Occipital lobe (tissue), 2 donors: ENCODE data around the gene SLC12A9. TPM values are rescaled to one million over a fixed set of nuclear protein-coding genes. Genes with fewer than 3 reads are reported as not detected.
"Not testable (repeated sequence)": the region's sequence is repeated elsewhere in the genome, so short reads cannot be mapped to it uniquely, and the experiment has no call there.

Experiments used
- DNase-seq: peaks from one replicate; lab custom pipeline; 2025; lab: John Stamatoyannopoulos, UW
- total RNA-seq: library from RNA; depleted of rRNA; stranded (reverse); fragments of >200 nt; gene quantifications from one replicate; pipeline ENCODE4 v1.2.3, GENCODE V29; 2014

The SLC12A9 gene
- total RNA-seq, 1 donor from 2014 or later = 30.1 TPM

DNA sequence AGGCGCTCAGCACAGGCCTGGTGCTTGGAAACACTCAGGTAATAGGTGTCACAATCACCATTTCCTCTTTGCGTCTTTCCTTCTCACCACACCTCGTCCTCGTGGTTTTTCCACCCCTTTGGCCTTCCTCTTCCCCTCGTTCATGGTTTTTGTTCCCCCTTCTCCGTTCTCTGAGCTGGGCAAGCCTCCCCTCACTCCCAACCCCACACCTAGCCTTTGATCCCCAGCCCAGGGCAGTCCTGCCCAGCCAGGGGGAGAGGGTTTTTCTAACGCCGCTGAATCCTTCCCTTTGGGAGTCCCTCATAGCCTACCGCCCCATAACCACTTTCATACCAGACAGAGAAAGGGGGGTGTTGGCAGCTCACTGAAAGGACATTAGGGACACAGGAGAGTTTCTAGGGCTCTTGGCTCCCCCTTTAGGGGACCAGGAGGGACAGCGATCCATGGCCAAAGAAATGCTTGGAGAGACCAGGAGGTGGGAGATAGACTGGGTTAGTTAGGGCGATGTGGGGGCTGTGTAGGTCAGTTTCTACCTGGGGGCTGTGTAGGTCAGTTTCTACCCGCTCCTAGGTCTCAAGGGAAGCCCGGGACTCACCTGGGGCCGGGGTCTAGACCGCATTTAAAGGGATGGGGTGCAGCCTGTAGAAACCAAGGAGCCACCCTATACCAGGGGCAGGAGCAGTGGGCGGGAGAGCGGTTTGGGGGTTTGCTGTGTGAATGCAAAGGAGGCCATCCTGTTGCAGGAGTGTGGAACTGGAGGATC, 26.6 kb upstream of the SLC12A9 start:
- no peak for DNase-seq

DNA sequence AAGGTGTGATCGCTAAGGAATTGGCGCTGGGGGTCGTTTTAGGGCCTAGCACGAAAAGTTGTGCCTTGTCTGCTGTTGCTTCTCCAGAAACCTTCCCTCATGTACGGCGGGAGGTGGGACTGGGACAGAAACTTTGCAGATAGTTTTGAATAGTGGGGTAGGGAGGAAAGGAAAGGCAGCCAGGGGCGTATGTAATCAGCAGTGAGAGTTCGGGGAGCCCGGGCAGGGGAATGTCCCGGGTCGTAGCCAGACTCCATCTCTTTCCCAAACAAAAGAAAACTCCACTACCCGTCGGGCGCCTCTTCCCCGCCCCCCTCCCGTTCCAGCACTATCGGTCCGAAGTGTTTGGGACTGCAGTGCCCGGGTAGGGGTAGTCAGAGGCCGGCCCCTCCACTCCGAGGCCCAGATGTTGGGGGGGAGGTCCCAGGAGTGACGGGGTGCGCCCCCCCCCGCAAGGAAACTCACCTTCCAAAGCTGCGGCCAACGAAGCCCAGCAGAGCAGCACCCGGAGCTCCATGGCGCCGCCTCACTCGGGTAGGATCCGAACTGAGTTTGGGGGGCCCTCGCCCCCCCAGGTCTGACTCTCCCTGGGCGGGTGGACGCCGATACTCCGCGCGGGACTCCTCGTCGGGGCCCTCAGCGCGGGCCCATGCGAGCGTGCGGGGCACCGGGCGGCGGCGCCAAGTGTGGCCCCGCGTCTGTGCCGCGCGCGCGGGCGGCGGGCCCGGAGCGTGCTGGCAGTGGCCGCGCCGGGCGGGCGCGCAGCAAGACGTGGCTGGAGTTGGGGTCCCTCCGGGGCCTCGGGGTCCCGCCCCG, 25.8 kb upstream of the SLC12A9 start:
- no peak for DNase-seq

DNA sequence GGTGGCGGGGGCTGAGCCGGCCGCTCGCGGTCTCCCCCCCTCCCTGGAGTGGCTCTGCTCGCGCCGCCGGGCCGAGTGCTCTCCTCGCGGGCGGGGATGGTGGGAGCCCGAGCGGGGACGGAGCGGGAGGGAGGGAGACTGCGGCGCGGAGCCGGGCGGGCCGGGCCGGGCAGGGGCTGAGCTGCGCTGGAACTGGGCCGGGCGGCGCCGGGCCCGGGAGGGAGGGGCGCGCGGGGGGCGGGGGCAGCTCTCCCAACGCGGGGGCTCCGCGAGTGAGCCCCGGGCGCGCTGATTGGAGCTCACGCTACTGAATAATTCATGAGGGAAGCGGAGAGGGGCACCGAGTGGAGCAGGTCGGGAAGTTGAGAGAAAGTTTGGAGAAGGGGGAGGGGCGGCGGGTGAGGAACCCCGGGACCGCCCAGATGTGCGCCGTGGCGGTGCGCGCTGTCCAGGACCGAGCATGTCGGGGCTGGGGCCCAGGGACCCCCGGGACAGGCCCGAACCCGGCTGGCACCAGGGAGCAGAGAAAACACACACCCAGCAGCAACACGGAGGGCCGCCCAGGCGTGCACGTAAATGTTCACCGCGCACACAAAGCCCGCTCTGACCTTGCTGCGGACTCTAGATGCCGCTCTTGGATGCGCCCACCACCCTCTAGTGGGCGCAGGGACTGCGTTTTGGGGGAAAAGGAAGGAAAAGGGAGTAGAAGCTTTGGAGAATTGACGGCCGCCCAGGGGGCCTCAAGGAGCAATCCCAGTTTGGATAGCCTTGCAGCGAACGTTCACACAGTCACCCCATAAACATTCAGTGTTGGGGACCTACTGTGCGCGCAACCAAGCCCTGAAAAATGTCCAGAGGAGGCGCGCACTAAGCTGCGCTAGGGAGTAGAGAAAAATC, 24.9 kb upstream of the SLC12A9 start, which contains the start of gene EPHB4:
TSS of gene EPHB4 (minus strand) at position 194 of the 897 bp plus-strand sequence. CDS start 493 bp downstream, outside the sequence.
- no peak for DNase-seq

DNA sequence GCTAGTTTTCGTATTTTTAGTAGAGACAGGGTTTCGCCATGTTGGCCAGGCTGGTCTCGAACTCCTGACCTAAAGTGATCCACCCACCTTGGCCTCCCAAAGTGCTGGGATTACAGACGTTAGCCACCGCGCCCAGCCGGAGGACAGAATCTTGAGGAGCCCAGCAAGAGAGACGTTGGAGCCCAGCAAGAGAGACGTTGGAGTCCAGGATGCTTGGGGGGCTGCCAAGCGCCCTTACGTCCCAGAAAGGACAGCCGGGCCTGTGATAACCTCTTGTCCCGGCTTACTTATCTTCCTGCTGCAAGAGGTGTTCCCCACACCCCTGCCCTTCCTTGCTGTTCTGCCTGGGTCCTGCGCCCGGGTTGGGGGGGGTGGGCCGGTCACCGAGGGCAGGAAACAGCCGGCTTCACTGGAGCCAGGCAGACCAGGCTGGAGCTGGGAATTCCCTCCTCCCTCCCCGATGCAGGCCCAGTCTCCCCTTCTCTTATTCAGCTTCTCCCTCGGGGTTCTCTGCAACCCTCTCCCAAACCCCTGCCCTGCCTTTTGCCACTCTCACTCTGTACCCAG, 23.3 kb upstream of the SLC12A9 start:
- no peak for DNase-seq

DNA sequence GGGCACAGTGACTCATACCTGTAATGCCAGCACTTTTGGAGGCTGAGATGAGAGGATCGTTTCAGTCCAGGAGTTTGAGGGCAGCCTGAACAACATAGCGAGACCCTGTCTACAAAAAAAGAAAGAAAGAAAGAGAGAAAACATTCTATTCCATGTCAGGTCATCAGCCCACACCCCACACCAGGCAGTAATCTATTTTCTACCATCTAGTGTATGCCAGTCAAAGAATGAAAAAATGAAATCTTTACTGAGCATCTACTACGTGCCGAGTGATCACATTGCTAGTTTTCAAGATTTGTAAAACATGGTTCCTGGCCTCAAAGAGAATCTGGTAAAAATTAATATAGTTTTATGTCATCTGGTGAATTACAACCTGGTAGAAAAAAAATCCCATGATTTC, 22.1 kb upstream of the SLC12A9 start:
- no peak for DNase-seq

DNA sequence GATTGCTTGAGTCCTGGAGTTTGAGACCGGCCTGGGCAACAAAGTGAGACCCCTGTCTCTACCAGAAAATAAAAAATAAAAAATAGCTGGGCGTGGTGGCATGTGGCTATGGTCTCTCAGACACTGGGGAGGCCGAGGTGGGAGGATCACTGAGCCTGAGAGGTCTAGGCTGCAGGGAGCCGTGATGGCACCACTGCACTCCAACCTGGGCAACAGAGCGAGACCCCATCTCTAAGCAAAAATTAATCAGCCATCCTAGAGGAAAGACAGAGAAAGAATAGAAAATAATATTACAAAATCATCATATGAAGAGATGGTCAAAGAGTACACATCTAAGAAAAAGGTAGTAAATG, 20.3 kb upstream of the SLC12A9 start:
- no peak for DNase-seq

DNA sequence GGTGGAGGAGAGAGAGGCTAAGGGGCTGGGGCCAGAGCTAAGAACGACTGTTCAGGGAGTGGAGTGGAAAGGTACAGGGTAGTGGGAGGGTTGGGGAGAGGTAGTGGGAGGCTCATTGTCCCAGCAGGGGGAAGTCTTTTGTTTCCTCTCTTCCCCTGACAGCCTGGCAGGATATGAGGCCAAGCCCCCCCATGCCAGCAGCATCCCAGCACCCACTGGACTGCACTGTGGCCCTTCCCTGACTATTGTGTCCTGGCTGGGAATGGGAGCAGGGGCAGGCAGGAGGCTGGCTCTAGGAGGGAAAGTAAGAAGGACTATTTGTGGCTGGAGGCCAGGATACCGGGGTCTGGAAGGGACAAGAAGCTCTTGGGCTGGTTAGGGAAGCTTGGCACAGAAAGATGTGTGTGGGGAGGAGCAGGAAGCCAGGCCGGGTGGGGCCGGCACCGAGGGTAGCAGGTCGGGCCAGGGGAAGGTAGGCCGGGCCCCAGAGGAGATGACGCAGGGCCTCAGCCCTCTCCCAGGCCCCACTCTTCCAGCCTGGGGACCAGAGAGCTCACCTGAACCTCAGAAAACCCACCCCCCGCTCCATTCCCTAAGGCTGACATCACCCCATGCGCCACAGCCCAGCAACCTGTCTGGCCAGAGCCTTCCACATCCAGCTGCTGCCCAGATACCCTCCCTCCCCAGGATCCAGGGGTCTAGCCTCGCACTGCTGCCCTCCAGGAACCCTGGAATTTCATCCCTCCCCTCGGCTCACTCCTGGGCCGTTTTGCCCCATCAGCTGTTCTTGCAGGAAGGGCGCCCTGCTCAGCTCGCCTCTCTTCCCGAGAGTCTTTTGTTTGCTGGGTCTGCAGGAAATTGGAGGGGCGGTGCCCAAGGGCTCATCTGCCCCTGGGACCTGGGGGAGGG, 16.4 kb upstream of the SLC12A9 start:
- no peak for DNase-seq

DNA sequence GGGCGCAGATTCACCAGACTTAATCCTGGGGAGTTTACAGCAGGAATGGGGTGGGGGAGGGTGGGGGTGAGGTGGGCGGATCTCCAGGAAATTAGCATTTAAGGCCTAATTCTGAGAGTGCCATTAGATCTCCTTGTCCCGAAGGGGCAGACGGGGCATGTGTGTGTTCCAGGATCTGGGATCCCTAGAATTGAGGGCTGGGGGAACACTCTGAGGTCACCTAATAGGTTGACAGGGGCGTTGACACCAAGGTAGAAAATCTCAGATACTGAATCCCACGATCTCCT, 15.8 kb upstream of the SLC12A9 start:
- DNase-seq = no peak

DNA sequence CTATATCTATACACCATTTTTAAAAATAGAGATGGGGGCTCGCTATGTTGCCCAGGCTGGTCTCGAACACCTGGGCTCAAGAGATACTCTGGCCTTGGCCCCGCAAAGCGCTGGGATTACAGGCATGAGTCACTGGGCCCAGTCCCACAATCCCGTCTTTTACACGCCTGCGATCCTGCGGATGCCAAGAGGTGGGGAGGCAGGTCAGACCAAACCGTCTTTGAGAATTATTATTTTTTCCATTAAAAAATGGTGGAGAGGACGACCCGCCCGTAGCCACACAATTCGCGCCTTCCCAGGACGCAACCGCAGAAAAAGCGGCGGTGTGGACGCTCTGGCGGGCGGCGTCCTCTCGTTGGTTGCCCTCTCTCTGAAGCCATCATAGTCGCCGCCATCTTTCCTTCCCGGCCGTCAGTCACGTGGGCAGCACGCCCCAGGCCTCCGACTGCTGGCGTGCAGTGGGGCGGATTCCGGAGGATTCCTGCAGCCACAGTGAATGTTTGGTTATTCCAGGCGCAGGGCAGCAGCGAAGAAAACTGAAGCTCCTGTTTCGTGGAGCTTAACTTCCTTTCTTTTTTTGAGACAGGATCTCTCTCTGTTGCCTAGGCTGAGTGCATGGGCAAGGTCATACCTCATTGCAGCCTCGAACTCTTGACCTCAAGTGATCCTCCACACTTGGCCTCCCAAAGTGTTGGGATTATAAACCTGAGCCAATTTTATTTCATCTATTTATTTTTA, 15.2 kb upstream of the SLC12A9 start:
- peak; percentile 79 for DNase-seq

DNA sequence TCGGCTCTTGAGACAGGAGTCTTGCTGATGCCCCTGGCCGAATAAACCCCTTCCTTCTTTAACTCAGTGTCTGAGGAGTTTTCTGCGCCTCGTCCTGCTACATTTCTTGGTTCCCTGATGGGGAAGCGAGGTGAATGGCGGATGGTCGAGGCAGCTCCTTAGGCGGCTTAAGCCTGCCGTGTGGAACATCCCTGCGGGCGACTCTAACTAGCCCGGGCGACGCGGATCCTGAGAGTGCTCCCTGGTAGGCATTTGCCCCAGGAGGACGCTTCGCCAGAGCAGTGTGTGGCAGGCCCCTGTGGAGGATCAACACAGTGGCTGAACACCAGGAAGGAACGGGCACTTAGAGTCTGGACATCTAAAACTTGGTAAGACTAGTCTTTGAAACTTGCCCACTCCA, 13.2 kb upstream of the SLC12A9 start:
- no peak for DNase-seq

DNA sequence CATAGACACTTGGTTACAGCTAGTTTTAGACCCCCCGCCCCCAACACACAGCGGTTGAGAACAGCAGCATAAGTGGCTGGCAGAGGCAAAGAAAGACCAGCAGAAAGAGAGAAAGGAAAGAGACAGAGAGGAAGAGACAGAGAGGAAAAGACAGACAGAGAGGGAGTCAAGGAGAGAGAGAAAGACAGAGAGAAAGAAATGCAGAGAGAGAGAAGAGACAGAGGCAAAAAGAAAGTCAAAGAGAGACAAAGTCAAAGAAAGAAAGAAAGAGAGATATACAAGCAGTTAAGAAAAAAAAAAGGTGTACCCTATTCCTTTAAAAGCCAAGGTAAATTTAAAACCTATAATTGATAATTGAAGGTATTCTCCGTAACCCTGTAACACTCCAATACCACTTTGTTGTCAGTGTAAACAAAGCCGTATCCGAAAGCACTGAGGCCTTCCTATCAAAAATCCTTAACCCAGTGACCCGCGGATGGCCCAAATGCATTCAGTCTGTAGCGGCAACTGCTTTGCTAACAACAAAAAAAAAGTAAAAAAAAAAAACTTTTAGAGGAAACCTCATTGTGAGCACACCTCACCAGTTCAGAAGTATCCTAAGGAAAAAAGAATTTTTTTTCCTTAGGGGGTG, 11.9 kb upstream of the SLC12A9 start:
- no peak for DNase-seq

DNA sequence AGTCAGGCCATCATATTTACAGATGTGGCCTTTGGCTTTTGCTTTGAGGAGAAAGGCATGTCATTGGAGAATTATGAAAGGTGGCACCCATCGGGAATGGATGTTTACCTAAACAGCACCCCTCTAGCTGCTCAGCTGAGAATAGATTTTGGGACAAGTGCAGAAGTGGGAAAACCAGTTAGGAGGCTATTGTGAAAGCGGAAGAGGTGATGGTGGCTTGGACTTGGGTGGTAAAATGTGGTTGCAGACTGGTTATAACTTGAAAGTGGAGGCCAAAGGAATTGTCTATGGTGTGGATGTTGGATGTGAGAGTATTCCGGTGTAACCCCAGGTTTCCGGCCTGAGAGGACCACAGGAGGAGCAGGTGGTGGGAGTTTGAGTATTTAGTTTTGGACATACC, 5.2 kb upstream of the SLC12A9 start:
- DNase-seq = no peak

DNA sequence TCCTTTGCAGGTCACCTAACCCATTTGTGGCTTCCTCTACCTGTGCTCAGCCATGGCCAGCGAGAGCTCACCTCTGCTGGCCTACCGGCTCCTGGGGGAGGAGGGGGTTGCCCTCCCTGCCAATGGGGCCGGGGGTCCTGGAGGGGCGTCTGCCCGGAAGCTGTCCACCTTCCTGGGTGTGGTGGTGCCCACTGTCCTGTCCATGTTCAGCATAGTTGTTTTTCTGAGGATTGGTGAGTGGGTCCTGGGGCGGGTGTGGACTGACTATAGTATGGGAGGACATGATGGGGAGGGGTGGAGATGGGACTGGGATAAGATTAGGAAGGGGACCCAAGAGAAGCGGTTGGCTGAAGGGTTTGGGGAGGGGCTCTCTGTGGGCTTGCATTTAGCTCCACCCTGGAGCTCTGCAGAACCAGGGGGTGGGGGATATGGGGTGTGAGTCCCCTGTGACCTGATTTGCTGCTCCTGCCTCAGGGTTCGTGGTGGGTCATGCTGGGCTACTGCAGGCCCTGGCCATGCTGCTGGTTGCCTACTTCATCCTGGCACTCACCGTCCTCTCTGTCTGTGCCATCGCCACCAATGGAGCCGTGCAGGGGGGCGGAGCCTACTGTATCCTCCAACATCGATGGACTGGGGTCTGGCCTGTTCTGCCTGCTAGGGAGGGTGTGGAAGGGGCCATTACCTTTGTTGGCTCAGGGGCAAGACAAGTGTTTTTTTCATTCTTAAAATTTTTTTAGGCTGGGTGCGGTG, 1.8 kb downstream of the SLC12A9 start:
- DNase-seq = no peak

DNA sequence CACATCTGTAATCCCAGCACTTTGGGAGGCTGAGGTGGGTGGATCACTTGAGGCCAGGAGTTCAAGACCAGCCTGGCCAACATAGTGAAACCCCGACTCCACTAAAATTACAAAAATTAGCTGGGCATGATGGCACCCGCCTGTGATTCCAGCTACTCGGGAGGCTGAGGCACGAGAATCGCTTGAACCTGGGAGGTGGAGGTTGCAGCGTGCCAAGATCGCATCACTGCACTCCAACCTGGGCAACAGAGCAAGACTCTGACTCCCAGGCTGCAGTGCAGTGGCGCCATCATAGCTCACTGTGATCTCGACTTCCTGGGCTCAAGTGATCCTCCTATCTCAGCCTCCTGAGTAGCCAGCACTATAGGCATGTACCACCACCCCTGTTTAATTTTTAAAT, 2.4 kb downstream of the SLC12A9 start:
- not testable (repeated sequence) for DNase-seq

DNA sequence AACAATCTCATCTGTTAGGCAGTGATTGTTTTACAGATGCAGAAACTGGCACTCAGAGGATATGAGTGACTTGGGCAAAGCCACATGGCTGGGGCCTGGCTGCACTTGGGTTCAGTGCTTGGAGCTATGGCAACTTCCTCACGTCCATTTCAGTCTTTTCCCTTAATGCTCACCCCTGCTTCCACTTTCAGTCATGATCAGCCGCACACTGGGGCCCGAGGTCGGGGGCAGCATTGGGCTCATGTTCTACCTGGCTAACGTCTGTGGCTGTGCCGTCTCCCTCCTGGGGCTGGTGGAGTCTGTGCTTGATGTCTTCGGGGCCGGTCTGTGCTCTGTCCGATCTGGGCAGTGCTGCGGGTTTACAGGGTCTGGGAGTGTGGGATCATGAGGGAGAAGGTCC, 3.0 kb downstream of the SLC12A9 start:
- no peak for DNase-seq

DNA sequence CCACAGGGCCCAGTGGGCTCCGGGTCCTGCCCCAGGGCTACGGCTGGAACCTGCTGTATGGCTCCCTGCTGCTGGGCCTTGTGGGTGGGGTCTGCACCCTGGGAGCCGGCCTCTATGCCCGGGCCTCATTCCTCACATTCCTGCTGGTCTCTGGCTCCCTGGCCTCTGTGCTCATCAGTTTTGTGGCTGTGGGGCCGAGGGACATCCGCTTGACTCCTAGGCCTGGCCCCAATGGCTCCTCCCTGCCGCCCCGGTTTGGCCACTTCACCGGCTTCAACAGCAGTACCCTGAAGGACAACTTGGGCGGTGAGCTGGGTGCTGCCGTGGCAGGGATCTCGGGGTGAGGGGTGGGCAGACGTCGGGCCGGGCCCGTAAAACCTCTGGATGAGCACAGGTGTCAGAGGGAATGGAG, 4.4 kb downstream of the SLC12A9 start:
- no peak for DNase-seq

DNA sequence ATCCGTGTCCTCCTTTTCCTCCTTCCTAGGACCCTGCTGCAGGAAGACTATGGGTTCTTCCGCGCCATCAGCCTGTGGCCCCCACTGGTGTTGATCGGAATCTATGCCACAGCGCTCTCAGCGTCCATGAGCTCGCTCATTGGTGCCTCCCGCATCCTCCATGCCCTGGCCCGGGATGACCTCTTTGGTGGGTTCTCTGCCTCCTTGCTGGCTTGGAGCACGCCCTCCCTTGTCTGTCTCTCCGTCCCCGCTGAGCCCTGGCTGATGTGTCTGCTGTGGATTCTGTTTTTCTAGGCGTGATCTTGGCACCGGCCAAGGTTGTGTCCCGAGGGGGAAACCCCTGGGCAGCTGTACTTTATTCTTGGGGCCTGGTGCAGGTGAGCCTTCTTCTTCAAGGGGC, 7.3 kb downstream of the SLC12A9 start:
- DNase-seq = no peak

DNA sequence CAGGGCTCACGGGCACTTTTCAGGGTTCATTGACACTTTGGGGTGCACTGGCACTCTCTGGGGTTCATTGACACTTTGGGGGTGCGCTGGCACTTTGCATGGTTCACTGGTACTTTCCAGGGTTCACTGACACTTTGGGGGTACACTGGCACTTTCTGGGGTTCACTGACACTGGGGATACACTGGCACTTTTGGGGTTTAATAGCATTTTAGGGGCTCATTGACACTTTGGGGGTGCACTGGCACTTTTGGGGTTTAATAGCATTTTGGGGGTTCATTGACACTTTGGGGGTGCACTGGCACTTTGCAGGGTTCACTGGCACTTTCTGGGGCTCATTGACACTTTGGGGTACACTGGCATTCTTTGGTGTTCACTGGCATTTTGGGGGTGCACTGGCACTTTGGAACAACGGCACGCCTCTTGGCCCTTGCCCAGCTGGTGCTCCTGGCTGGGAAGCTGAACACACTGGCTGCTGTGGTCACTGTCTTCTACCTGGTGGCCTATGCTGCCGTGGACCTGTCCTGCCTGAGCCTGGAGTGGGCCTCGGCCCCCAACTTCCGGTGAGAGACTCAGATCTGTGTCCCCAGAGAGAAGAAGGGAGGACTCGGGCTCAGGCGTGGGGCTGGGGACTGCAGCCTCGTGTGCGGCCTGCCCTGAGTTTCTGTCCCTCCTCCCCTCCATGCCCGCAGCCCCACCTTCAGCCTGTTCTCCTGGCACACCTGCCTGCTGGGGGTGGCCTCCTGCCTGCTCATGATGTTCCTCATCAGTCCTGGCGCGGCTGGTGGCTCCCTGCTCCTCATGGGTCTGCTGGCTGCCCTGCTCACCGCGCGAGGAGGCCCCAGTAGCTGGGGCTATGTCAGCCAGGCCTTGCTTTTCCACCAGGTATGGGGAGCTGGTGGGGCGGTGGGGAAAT, 8.4 kb downstream of the SLC12A9 start:
- DNase-seq = no peak
